ENCODE results near the gene MPG.

The MPG gene

DNA sequence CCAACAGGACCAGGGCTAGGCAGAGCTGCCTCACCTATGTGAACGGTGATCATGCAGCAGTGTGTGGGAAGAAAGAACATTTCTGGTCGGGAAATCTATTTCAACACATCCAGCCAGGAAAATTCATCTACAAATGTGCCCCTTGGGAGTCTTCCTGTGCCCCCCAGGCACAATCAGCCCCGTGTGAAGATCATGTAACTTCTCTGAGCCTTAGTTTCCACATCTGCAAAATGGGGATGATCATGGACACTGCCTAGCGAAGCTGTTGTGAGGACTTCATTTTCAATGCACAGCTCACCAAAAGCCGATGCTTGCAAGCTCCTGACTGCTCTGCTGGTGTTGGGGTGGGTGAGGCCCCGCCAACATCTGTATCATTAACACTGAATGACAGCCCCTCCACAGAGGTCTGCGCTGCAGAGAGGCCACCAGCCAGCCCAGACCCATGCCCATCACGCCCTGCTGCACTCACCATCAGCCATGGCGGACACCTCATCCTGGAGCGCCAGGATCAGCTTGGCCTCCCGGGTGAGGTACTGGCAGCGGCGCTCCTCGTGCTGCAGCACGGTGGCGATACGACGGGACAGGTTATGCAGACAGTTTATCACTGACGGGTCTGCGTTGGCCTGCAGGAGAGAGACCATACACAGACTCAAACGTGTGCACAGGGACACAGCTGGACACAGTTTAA is 34.3 kb downstream of the MPG start:
- Histone ChIP-seq H3K27me3 (ENCODE audit: control insufficient read depth in 2 of 2, insufficient read depth in 2 of 2, low read length in 2 of 2) (no peaks in the 10 kb centered on the region), H3K9ac (ENCODE audit: low read depth in 1 of 2, low read length in 2 of 2) (no peak overlapping the region), H3K4me1 (ENCODE audit: control insufficient read depth in 2 of 2, insufficient read depth in 2 of 2, low read length in 2 of 2) (no peaks in the 10 kb centered on the region), H3K9me3 (ENCODE audit: control insufficient read depth in 2 of 2, low read length in 2 of 2) (no peaks in the 10 kb centered on the region), H3K27ac (ENCODE audit: low read depth in 2 of 2, low read length in 2 of 2) (no peak overlapping the region), H3K4me3 (ENCODE audit: low read length in 2 of 2) (no peak overlapping the region), H3K36me3 (ENCODE audit: control insufficient read depth in 2 of 2, insufficient read depth in 2 of 2, low read length in 2 of 2) (peaks cover 2 to 27% of the 10 kb centered on the region in 2 donors)

DNA sequence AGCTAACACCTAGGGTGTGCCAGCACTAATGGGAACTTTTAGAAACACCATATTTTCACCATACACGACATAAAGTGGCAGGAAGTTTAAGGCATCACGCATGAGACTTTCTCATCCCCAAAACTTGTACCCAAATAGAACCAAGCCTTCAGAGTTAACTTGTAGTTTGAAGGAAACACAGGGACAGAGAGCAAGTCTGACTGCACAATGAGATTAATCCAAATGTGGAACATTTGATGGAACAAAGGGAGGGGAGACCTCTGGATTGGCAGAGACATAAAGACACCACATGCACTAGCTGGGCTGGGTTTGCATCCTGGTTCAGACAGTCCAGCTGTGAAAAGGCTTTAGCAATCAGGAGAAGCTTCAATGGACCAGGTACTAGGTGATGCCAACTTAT is 36.3 kb downstream of the MPG start:
- Histone ChIP-seq H3K27me3 (ENCODE audit: control insufficient read depth in 2 of 2, insufficient read depth in 2 of 2, low read length in 2 of 2) (no peaks in the 10 kb centered on the region), H3K9ac (ENCODE audit: low read depth in 1 of 2, low read length in 2 of 2) (no peak overlapping the region), H3K9me3 (ENCODE audit: control insufficient read depth in 2 of 2, low read length in 2 of 2) (no peaks in the 10 kb centered on the region), H3K36me3 (ENCODE audit: control insufficient read depth in 2 of 2, insufficient read depth in 2 of 2, low read length in 2 of 2) (peaks cover 2 to 25% of the 10 kb centered on the region in 2 donors), H3K4me3 (ENCODE audit: low read length in 2 of 2) (no peak overlapping the region), H3K4me1 (ENCODE audit: control insufficient read depth in 2 of 2, insufficient read depth in 2 of 2, low read length in 2 of 2) (peaks cover 3 to 6% of the 10 kb centered on the region in 2 donors), H3K27ac (ENCODE audit: low read depth in 2 of 2, low read length in 2 of 2) (no peak overlapping the region)

DNA sequence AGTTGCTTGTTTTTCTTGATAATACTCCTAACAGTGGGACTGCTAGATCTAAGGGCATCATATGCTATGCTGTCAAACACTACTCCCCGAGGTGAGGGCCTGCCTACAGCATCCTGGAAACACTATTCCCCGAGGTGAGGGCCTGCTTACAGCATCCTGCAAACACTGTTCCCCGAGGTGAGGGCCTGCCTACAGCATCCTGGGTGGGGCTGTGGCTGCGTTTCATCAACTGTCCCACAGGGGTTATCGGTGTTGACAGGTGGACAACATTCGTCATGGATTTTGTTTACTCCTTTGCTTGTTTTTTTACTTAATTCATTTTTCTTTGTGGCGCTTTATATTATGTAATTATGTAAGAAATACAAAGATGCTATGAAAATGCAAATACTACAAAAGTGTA is 38.0 kb downstream of the MPG start:
- Histone ChIP-seq H3K27me3 (ENCODE audit: control insufficient read depth in 2 of 2, insufficient read depth in 2 of 2, low read length in 2 of 2) (no peaks in the 10 kb centered on the region), H3K27ac (ENCODE audit: low read depth in 2 of 2, low read length in 2 of 2) (no peak overlapping the region), H3K4me1 (ENCODE audit: control insufficient read depth in 2 of 2, insufficient read depth in 2 of 2, low read length in 2 of 2) (peaks cover 3 to 6% of the 10 kb centered on the region in 2 donors), H3K9me3 (ENCODE audit: control insufficient read depth in 2 of 2, low read length in 2 of 2) (no peaks in the 10 kb centered on the region), H3K9ac (ENCODE audit: low read depth in 1 of 2, low read length in 2 of 2) (no peak overlapping the region), H3K36me3 (ENCODE audit: control insufficient read depth in 2 of 2, insufficient read depth in 2 of 2, low read length in 2 of 2) (peaks cover 2 to 19% of the 10 kb centered on the region in 2 donors), H3K4me3 (ENCODE audit: low read length in 2 of 2) (no peak overlapping the region)

DNA sequence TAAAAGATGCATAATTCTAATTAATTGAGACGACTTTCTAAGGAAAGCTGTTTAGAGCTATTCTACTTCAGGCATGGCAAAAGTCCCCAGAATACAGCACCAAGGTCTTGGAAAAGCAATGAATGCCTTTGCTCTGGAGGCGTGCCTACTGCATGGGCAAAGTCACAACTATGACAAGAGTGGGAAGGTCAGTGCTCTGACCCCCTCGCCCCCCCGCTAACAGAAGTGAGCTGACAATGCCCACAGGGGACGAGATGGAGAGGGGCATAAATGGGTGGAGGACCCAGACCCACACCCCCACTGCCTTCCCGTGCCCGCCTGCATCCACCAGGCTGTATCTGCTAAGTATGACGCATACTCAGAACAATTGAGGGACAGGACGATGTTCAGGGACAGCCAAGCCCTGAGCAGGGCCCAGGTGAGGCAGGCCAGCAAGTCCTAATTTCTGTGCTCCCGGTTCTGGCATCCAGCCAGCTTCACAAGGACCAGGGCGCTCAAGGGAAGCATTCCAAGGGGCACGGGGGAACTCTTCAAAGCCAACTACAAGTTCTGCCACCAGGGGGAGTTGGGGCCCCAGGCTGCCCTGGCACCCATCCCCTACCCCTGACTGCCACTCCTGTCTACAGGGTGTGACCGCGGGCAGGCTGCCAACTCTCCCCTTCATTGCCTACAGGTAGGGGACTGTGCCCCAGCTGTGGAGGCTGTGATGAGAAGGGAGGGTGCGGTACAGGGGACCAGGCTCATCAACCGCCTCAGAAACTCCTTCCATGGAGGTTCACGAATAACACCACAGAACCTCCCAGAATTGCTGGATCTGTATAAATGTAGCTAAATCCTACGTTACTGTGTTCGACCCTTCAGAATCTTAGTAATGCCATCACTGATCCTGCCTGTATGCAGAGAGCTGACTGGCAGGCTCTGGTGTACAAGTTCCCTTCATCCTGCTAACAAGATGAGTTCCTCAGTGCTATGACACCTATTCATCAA is 39.6 kb downstream of the MPG start:
- H3K27ac ChIP-seq (ENCODE audit: low read depth in 2 of 2, low read length in 2 of 2) = no peak overlapping the region

DNA sequence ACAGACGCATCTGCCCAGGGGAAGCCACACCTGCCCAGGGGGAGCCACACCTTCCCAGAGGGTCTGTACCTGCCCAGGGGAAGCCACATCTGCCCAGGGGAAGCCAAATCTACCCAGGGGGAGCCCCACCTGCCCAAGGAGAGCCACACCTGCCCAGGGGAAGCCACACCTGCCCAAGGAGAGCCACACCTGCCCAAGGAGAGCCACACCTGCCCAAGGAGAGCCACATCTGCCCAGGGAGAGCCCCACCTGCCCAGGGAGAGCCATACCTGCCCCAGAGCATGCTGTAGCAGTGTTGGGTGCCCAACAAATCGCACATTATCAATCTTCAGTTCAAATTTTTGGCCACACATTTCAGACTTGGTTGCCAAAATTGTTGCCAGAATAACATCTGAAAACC is 40.8 kb downstream of the MPG start:
- Histone ChIP-seq H3K27me3 (ENCODE audit: control insufficient read depth in 2 of 2, insufficient read depth in 2 of 2, low read length in 2 of 2) (no peaks in the 10 kb centered on the region), H3K9me3 (ENCODE audit: control insufficient read depth in 2 of 2, low read length in 2 of 2) (no peaks in the 10 kb centered on the region), H3K27ac (ENCODE audit: low read depth in 2 of 2, low read length in 2 of 2) (no peak overlapping the region), H3K4me1 (ENCODE audit: control insufficient read depth in 2 of 2, insufficient read depth in 2 of 2, low read length in 2 of 2) (peaks cover 3 to 6% of the 10 kb centered on the region in 2 donors), H3K9ac (ENCODE audit: low read depth in 1 of 2, low read length in 2 of 2) (no peak overlapping the region), H3K4me3 (ENCODE audit: low read length in 2 of 2) (no peak overlapping the region), H3K36me3 (ENCODE audit: control insufficient read depth in 2 of 2, insufficient read depth in 2 of 2, low read length in 2 of 2) (peaks cover 0 to 7% of the 10 kb centered on the region in 2 donors)

More for the DNA sequence above, 39.6 kb downstream of the MPG start:
- H3K4me3 ChIP-seq (ENCODE audit: low read length in 2 of 2) = no peak overlapping the region
- no peaks in the 10 kb centered on the region for H3K9me3 ChIP-seq (ENCODE audit: control insufficient read depth in 2 of 2, low read length in 2 of 2)
- peaks cover 3 to 6% of the 10 kb centered on the region in 2 donors for H3K4me1 ChIP-seq (ENCODE audit: control insufficient read depth in 2 of 2, insufficient read depth in 2 of 2, low read length in 2 of 2)
- H3K9ac ChIP-seq (ENCODE audit: low read depth in 1 of 2, low read length in 2 of 2) = peak overlapping the region in 1 of 2 donors; percentile 26
- peaks cover 2 to 8% of the 10 kb centered on the region in 2 donors for H3K36me3 ChIP-seq (ENCODE audit: control insufficient read depth in 2 of 2, insufficient read depth in 2 of 2, low read length in 2 of 2)
- H3K27me3 ChIP-seq (ENCODE audit: control insufficient read depth in 2 of 2, insufficient read depth in 2 of 2, low read length in 2 of 2) = no peaks in the 10 kb centered on the region

DNA sequence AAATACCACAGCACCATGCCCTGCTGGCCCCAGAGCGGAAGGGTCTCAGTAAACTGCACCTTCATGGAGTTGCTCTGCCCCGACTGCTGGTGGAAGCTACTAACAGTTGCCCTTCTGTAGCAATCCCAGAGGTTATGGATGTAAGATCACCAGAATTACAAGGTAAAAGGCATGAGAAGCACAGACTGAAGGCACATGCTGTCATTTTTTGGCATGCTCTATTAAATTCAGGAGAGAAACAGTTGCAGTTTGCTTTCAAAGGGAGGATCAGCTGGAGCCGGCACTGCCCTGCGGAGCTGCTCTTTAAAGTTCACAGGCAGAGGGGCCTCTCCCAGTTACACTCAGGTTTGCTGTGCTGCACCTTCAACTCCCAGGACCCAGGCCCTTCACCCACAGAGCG is 41.3 kb downstream of the MPG start:
- H3K4me1 ChIP-seq (ENCODE audit: control insufficient read depth in 2 of 2, insufficient read depth in 2 of 2, low read length in 2 of 2) = peaks cover 3 to 6% of the 10 kb centered on the region in 2 donors
- H3K27ac ChIP-seq (ENCODE audit: low read depth in 2 of 2, low read length in 2 of 2) = no peak overlapping the region
- H3K9me3 ChIP-seq (ENCODE audit: control insufficient read depth in 2 of 2, low read length in 2 of 2) = no peaks in the 10 kb centered on the region
- H3K36me3 ChIP-seq (ENCODE audit: control insufficient read depth in 2 of 2, insufficient read depth in 2 of 2, low read length in 2 of 2) = peaks cover 0 to 5% of the 10 kb centered on the region in 2 donors
- no peaks in the 10 kb centered on the region for H3K27me3 ChIP-seq (ENCODE audit: control insufficient read depth in 2 of 2, insufficient read depth in 2 of 2, low read length in 2 of 2)
- no peak overlapping the region for H3K9ac ChIP-seq (ENCODE audit: low read depth in 1 of 2, low read length in 2 of 2)
- H3K4me3 ChIP-seq (ENCODE audit: low read length in 2 of 2) = no peak overlapping the region

DNA sequence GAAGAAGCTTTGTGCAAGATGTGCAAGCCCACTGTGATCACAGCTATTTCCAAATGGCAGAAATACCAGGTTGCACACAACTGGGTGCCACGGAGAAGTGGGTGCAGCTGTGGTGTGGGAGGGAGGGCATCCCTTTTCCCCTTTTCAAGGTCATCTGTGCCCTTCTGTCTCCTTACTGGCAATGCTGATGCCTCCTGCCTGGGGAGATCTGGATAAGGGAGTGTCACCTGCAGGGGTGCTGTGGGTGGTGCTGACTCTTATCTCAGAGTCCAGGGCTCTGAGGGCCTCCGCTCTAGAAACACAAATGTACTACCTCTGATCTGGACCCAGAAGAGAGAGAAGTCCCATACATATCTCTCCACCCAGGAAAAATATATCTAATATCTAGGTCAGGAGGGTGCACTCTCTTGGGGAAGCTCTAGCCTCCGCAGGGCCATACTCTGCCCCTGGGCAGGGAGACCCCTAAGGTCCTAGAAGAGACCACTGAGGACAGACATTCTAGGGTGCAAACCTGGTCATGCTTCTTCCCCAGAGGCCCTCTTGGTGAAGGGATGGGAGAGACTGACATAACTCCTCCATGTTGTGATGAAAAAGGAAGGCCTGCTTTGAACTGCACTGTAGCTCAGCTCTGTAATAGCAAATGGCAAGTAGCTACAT is 41.9 kb downstream of the MPG start:
- no peak overlapping the region for H3K4me3 ChIP-seq (ENCODE audit: low read length in 2 of 2)
- no peaks in the 10 kb centered on the region for H3K9me3 ChIP-seq (ENCODE audit: control insufficient read depth in 2 of 2, low read length in 2 of 2)
- H3K9ac ChIP-seq (ENCODE audit: low read depth in 1 of 2, low read length in 2 of 2) = no peak overlapping the region
- peaks cover 0 to 2% of the 10 kb centered on the region in 2 donors for H3K36me3 ChIP-seq (ENCODE audit: control insufficient read depth in 2 of 2, insufficient read depth in 2 of 2, low read length in 2 of 2)
- no peaks in the 10 kb centered on the region for H3K27me3 ChIP-seq (ENCODE audit: control insufficient read depth in 2 of 2, insufficient read depth in 2 of 2, low read length in 2 of 2)
- peaks cover 3 to 6% of the 10 kb centered on the region in 2 donors for H3K4me1 ChIP-seq (ENCODE audit: control insufficient read depth in 2 of 2, insufficient read depth in 2 of 2, low read length in 2 of 2)
- H3K27ac ChIP-seq (ENCODE audit: low read depth in 2 of 2, low read length in 2 of 2) = no peak overlapping the region

DNA sequence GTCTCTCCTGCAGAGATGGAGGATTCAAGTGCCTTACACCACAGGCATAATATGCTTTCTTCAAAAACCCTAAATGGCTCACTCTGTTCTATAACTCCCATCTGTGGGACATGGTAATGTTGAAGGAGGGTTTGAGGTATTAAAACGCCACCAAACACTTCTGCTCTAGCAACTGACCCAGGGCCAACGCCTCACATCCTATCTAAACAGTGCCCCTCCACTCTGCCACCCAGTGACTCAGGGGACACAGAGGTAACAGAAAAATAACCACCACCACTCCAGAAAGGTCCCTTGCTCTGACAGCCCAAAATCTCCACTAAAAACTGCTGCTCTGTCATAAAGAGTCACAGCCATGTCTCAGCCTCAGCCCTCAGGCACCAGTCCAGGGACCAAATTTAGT is 42.7 kb downstream of the MPG start:
- Histone ChIP-seq H3K4me3 (ENCODE audit: low read length in 2 of 2) (no peak overlapping the region), H3K9ac (ENCODE audit: low read depth in 1 of 2, low read length in 2 of 2) (no peak overlapping the region), H3K27me3 (ENCODE audit: control insufficient read depth in 2 of 2, insufficient read depth in 2 of 2, low read length in 2 of 2) (no peaks in the 10 kb centered on the region), H3K9me3 (ENCODE audit: control insufficient read depth in 2 of 2, low read length in 2 of 2) (no peaks in the 10 kb centered on the region), H3K4me1 (ENCODE audit: control insufficient read depth in 2 of 2, insufficient read depth in 2 of 2, low read length in 2 of 2) (peaks cover 3 to 6% of the 10 kb centered on the region in 2 donors), H3K27ac (ENCODE audit: low read depth in 2 of 2, low read length in 2 of 2) (no peak overlapping the region), H3K36me3 (ENCODE audit: control insufficient read depth in 2 of 2, insufficient read depth in 2 of 2, low read length in 2 of 2) (no peaks in the 10 kb centered on the region)

DNA sequence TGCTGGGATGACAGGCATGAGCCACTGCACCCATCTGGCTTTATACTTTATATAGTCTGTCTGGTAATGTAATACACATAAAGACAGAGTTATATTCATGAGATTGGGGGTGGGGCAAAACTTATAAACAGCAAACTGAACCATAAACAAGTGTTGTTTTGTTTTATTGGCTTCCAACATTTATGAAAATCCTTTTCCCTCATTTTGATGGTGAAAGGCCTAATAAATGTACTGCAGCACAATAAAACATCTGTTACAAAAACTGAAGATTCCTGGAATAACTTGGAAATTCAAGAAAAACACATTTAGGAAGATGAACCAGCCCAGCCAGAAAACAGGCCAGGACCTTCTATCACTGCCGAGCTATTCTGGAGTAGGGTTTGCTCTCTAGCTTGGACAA is 44.3 kb downstream of the MPG start:
- no peak overlapping the region for H3K27ac ChIP-seq (ENCODE audit: low read depth in 2 of 2, low read length in 2 of 2)

More for the DNA sequence above, 44.3 kb downstream of the MPG start:
- Histone ChIP-seq H3K36me3 (ENCODE audit: control insufficient read depth in 2 of 2, insufficient read depth in 2 of 2, low read length in 2 of 2) (no peaks in the 10 kb centered on the region), H3K4me1 (ENCODE audit: control insufficient read depth in 2 of 2, insufficient read depth in 2 of 2, low read length in 2 of 2) (peaks cover 3 to 6% of the 10 kb centered on the region in 2 donors), H3K4me3 (ENCODE audit: low read length in 2 of 2) (no peak overlapping the region), H3K9ac (ENCODE audit: low read depth in 1 of 2, low read length in 2 of 2) (no peak overlapping the region), H3K9me3 (ENCODE audit: control insufficient read depth in 2 of 2, low read length in 2 of 2) (no peaks in the 10 kb centered on the region), H3K27me3 (ENCODE audit: control insufficient read depth in 2 of 2, insufficient read depth in 2 of 2, low read length in 2 of 2) (no peaks in the 10 kb centered on the region)

Data from mucosa of rectum (tissue), 2 donors.